HG03442 (cell line): ENCODE data around the gene PNPLA6.

Experiments used
- ATAC-seq: cut with Tn5 transposase; IDR thresholded peaks from one replicate; pipeline ENCODE4 v1.9.1; 2021; ENCODE audit warnings: mild to moderate bottlenecking, moderate library complexity; ENCODE audit not compliant: unreplicated experiment

PNPLA6 gene

DNA sequence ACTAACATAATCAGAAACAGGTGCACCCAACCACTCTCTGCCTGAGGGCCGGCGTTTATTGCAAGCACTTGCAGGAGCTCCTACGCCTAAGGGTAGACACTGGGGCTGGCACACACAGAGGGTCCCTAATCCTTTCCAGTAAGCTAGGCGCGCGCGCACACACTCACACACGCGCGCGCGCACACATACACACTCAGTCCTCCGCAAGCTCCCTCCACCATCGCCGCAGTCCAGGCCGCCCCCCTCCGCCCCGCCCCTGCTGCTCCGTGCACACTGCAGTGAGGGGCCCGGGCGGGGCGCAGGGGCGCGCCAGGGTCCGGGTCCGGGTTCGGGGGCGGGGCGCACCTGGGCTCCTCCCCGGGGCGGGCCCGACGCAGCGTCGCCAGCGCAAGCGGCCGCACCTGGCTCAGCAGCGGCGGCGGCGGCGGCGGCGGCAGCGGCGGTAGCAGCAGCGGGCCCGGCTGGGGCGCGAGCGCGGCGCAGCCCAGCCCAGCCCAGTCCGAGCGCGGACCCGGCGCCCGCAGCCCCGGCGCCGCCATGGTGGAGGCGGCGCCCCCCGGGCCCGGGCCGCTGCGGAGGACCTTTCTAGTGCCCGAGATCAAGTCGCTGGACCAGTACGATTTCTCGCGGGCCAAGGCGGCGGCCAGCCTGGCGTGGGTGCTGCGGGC, 60.1 kb downstream of the PNPLA6 start, which contains the start of gene CAMSAP3:
TSS of gene CAMSAP3 (plus strand) at position 398 of the 668 bp plus-strand sequence. CDS start at position 538, 140 bp downstream.
- ATAC-seq = no peak

DNA sequence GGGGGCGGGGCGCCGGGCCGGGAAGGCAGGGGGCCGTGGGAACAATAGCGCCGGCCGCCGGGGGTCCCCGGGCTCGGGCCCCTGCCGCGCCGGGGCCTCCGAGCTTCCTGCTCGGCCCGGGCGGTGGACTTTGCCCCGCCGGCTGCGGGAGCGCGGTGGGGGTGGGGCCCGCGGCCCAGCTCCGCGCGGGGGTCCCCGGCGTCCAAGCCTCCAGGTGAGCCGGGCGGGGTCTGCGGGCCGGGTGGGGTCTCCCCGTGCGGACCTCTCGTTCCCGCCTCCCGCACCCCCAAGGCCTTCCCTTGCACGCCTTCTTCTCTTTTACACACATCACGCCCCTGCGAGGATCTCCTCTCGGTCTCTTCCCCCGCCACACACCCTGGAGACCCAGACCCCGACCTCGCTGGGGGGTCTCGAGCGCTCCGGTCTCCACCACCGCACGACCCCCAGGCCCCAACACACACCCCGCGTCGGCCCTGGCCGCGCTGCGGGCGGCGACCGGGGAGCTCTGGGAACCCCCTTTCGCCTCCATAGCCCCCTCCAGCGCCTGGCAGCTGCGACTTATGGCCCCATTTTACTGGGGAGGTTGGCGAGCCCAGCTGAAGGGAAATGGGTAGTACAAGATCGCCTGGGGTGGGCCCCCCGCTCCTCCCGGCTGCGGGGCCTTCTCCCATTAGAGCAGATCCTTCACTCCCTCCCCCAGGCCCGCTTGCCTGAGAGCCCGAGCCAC, 60.9 kb downstream of the PNPLA6 start:
- no peak for ATAC-seq

DNA sequence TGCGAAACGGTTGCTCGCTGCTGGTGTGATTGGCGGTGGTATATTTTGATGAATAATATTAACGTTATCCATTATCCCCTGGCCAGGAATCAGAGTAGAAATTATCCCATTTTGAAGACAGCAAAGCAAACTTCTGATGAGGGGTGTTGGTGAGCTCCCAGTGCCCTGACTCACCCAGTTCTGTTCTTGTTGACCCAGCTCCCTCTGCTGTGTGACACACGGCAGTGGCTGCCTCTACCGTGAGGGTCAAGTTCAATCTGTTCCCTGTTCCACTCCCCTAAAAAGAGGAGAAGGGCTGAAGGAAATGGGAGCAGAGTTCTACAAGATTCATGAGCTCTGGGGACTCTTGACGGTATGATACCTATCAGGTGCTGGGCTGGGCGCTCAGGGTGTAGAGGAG, 62.2 kb downstream of the PNPLA6 start:
- ATAC-seq = no peak

DNA sequence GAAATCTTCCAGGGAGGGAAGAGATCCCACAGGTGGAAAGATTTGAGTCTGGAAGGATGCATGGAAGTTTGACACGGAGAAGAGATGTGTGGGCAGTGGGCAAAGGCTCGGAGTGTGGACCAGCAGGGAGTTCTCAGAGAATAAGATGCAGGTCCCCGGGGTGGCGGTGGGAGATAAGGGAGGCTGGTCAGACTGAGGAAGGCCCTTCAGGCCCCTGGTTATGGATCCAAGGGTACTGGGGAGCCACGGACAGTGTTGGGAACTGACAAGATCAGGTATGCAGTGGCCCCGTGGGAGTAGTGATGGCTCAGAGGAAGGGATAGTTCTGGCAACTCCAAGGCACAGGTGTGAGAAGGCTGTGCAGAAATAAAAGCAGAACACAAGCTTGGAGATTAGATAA, 62.7 kb downstream of the PNPLA6 start:
- ATAC-seq = no peak

DNA sequence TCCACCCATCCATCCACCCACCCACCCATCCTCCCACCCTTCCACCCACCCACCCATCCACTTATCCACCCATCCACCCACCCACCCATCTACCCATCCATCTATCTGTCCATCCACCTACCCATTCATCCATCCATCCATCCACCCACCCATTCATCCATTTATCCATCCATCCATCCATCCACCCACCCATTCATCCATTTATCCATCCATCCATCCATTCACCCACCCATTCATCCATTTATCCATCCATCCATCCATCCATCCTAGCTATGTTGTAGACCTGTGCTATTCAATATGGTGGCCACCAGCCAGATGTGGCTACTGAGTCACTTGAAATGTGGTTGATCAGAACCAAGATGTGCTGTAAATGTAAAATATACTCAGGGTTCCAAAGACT, 65.2 kb downstream of the PNPLA6 start:
- ATAC-seq = no peak

DNA sequence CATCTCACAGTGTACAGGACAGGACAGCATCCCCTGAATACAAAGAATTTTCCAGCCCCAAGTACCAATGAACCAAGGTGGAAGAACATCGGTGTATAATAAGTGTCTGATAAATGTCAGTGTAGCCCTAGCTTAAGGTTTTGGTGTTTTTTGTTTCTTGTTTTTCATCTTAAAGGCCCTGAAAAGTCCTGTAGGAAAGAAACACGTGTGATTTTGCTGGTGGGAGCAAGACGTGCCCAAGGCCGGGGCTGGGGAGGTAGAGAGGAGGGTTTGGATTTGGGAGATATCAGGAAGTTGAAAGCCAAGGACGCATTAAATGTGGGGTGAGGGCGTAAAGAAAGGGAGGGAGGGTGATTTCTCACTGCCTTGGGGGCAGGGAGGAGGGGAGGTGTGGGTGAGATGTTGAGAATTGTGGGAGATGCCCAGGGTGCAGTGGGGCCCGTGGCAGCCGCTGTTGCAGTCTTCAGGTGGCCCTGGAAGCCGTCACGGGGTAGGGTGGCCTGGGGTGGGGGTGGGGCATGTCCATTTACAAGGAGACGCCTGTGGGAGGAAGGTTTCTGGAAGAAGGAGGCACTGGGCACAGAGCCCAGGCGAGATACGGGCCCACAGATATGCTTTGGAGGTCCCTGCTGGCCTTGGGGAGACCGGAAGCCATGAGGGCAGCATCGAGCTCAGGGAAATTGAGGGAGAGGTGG, 66.9 kb downstream of the PNPLA6 start:
- ATAC-seq = no peak

DNA sequence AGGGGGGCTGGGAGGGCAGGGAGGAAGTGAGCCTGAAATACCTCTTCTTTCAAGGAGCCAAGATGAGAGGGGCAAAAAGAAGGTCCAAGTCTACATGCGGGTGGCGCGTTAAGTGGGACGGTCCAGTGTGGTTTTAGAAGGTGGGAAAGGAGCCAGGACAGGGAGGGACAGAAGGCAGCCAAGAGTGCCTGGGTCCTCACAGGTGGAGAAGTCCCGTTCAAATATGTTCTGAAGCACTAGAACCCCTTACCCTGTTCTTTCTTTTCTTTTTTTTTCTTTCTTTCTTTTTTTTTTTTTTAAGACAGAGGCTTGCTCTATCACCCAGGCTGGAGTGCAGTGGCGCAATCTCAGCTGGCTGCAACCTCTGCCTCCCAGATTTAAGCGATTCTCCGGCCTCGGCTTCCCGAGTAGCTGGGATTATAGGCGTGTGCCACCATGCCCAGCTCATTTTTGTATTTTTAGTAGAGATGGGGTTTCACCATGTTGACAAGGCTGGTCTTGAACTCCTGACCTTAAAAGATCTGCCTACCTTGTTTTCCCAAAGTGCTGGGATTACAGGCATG, 67.5 kb downstream of the PNPLA6 start:
- no peak for ATAC-seq

DNA sequence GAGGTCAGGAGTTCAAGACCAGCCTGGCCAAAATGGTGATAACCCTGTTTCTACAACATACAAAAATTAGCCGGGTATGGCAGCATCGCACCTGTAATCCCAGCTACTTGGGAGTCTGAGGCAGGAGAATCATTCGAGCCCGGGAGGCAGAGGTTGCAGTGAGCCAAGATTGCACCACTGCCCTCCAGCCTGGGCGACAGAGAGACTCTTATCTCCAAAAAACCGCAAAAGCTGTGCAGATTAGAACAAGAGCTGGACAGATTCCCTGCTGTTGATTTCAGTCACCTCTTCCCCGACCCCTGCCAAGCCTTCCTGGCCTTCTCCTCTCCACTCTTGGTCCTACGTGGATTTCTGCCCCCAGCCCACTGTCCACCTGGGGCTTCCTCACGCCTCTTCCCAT, 68.4 kb downstream of the PNPLA6 start:
- no peak for ATAC-seq

DNA sequence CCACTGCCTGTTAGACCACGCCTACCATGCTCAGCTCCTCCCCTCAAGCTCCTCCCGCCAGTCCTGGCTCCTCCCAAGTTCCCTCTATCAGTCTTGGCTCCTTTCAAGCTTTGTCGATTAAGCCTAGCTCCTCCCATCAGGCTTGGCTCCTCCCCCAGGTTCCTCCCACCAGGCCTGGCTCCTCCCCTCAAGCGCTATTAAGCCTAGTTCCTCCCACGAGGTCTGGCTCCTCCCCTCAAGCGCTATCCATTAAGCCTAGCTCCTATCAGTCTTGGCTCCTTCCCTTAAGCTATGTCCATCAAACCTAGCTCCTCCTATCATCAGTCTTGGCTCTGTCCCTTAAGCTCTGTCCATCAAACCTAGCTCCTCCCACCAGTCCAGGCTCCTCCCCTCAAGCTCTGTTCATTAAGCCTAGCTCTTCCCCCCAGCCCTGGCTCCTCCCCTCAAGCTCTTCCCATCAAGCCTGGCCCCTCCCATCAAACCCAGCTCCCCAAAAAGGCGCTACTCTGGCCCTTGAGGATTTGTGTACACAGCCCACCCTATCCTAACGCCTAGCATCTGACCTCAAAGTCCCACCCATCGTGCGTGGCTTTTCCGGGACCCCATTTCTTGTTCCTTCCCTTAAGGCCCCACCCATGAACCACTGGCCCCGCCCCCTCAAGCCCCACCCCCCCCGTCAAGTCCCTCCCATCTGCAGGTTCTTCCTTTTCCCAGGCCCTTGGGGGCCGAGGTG, 70.1 kb downstream of the PNPLA6 start:
- no peak for ATAC-seq

DNA sequence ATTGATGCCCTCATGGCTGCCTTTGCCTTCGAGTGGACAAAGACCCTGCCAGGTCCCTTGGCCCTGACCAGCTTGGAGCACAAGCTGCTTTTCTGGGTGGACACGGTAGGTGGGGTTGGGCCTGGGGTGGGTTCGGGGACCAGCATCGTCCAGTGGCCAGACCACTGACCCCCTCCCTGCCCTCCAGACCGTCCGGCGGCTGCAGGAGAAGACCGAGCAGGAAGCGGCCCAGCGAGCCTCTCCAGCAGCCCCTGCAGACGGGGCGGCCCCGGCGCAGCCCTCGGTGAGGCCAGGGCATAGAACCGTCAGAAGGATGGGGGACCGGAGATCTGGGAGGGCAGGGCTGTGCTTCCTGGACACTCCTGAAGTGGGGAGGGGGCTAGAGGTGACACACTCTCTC, 70.8 kb downstream of the PNPLA6 start:
- no peak for ATAC-seq

DNA sequence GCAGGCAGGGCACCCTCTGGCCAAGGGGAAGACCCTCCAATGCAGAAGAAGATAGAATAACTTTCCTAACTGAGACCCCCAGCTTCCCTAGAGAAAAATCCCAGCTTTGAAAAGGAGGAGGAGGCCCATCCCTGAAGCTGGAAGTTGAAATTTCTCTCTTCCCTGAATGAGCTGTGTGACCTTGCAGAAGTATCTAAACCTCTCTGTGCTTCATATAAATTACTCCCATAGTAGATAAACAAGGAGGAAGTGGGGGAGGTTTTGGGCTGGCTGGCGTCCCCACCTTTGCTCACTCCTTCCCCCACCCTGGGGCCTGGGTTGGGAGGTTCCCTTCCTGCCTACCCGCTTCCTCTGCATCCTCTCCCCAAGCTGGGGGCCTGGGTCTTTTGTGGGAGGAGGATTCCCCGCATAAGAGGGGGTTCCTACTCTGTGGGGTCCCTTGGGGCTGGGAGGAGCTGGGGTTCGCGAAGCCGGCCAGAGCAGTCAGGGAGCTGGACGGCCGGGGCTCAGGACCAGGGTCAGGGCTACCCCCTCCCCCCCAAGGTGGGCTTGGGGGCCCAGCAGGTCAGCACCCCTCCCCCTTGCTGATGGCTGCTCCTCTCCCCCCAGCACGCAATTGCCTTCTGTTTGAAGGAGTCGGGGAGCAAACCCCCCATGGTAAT, 71.8 kb downstream of the PNPLA6 start:
- ATAC-seq = no peak

DNA sequence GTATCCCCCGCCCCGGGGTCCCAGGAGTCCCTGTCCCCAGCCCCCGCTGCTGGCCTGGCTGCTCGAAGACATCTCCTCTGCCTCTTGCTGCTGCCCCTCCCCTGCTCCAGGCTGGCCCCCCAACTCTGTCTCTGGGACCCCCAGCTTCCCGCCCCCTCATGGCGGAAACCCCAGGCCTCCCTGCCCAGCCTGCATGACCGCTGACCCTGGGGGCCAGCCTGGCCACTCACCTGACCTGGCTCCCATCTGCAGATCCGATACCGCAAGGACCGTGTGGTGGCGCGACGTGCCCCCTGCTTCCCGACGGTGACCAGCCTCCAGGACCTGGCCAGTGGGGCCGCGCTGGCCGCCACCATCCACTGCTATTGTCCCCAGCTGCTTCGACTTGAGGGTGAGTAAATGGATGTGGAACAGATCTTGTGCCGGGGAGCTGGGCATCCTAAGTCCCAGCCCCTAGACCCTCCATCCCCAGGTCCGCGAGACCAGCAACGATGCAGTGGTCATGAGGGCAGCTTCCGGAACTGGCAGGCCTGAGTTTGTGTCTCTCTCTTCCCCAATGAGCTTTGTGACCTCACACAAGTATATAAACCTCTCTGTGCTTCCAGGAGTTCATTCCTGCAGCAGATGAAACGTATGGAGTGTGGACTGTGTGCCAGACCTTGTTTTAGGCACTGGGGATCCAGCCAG, 72.5 kb downstream of the PNPLA6 start:
- no peak for ATAC-seq

DNA sequence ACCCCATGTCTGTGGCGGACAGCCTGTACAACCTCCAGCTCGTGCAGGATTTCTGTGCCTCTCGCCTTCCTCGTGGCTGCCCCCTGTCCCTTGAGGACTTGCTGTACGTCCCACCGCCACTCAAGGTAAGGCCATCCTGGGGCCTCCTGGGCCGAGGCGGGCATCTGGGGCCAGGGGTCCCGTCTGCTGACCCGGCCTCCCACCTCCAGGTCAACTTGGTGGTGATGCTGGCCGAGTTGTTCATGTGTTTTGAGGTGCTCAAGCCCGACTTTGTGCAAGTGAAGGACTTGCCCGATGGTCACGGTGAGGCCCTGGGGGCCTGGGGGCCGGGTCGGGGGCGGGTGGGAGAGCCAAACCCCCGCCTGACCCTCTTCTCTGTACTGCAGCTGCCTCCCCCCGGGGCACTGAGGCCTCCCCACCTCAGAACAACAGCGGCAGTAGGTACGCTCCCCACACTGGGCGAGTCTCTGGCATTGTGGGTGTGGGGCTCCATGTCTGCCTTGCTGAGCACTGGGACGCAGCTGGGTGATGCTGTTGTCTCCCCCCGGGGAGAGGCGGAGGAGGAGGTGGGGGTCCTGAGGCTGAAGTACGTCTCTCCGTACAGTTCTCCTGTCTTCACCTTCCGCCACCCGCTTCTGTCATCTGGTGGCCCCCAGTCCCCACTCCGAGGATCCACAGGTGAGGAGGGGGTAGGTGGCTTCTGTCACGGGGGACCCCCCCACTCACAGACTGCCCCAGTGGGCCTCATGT, 75.1 kb downstream of the PNPLA6 start:
- no peak for ATAC-seq
